K562 (cell line): ENCODE measurements around the gene STPG4. TPM values are rescaled to one million over a fixed set of nuclear protein-coding genes. Genes with fewer than 3 reads are reported as not detected.

Source experiments
- BRF2 ChIP-seq: IDR thresholded peaks from 3 replicates; pipeline ENCODE4 v1.6.1; 2011; ENCODE audit warnings: borderline replicate concordance, mild to moderate bottlenecking; ENCODE audit not compliant: insufficient read length, insufficient read depth
- CREBBP ChIP-seq: IDR thresholded peaks from one replicate; pipeline ENCODE4 v1.6.1; 2012; ENCODE audit warnings: low read depth, mild to moderate bottlenecking, control low read depth, inconsistent platforms, low read length
- DACH1 ChIP-seq: fragments of 450-650 bp; IDR thresholded peaks from 2 replicates; pipeline ENCODE4 v1.6.1; 2018; ENCODE audit not compliant: partially characterized antibody
- EGR1 ChIP-seq: fragments of 450-650 bp; conservative IDR thresholded peaks from 2 replicates; pipeline ENCODE4 v1.6.1; 2017; ENCODE audit warnings: mild to moderate bottlenecking
- FOXK2 ChIP-seq, 2 experiments: fragments of 450-650 bp; IDR thresholded peaks in 1 of 2; conservative IDR thresholded peaks in 1 of 2; 2 replicates each; pipeline ENCODE4 v1.6.1; 2016; ENCODE audit warnings: low read depth in 2 of 2, mild to moderate bottlenecking in 1 of 2
- GMEB1 ChIP-seq: fragments of 250-450 bp; sonication (Bioruptor Pico); IDR thresholded peaks from 2 replicates; pipeline ENCODE4 v1.4.0; 2020; ENCODE audit warnings: mild to moderate bottlenecking
- MAZ ChIP-seq, 2 experiments: fragments of 450-650 bp in 1 of 2; sonication (generic) in 1 of 2; formaldehyde crosslinking; IDR thresholded peaks in 1 of 2; conservative IDR thresholded peaks in 1 of 2; 2 replicates each; pipeline versions ENCODE4 v1.4.0 to v1.5.0; 2020; ENCODE audit warnings: mild to moderate bottlenecking in 1 of 2, missing genetic modification reagents in 1 of 2
- MCM7 ChIP-seq, 2 experiments: fragments of 450-650 bp; IDR thresholded peaks; 2 replicates each; pipeline ENCODE4 v1.6.1; 2016 to 2018
- OTX1 ChIP-seq: fragments of 450-650 bp; formaldehyde crosslinking; IDR thresholded peaks from 2 replicates; pipeline ENCODE4 v1.4.0; 2022; ENCODE audit warnings: mild to moderate bottlenecking
- SFPQ ChIP-seq: fragments of 200-400 bp; formaldehyde crosslinking; IDR thresholded peaks from 2 replicates; pipeline ENCODE4 v1.6.1; 2017; ENCODE audit warnings: mild to moderate bottlenecking, low read depth, low read length, moderate library complexity
- SMAD2 ChIP-seq: fragments of 150-350 bp; IDR thresholded peaks from 2 replicates; pipeline ENCODE4 v1.6.1; 2014; ENCODE audit warnings: low read depth, mild to moderate bottlenecking, low read length
- SMARCA4 ChIP-seq: fragments of 450-650 bp; IDR thresholded peaks from 2 replicates; pipeline ENCODE4 v1.6.1; 2016
- TAF1 ChIP-seq: IDR thresholded peaks from 2 replicates; pipeline ENCODE4 v1.6.1; 2011; ENCODE audit warnings: mild to moderate bottlenecking, low read length, moderate library complexity; ENCODE audit not compliant: insufficient read depth, control insufficient read depth, severe bottlenecking; ENCODE audit errors: extremely low read depth
- THRA ChIP-seq: fragments of 450-650 bp; IDR thresholded peaks from 2 replicates; pipeline ENCODE4 v1.6.1; 2017; ENCODE audit warnings: mild to moderate bottlenecking, moderate library complexity
- UBTF ChIP-seq, 2 experiments: IDR thresholded peaks; 2 replicates each; pipeline ENCODE4 v1.6.1; 2012; ENCODE audit warnings: improper control_type of control experiment in 2 of 2, low read depth in 2 of 2, low read length in 2 of 2, borderline replicate concordance in 1 of 2
- USF1 ChIP-seq: sonication (generic); formaldehyde crosslinking; IDR thresholded peaks from 2 replicates; pipeline ENCODE4 v1.9.0; 2022; ENCODE audit warnings: mild to moderate bottlenecking, missing genetic modification reagents
- ZC3H11A ChIP-seq: IDR thresholded peaks from 2 replicates; pipeline ENCODE4 v1.6.1; 2012; ENCODE audit warnings: low read depth, low read length, improper control_type of control experiment
- ZC3H8 ChIP-seq: fragments of 450-650 bp; IDR thresholded peaks from 2 replicates; pipeline ENCODE4 v1.6.1; 2017
- ZNF586 ChIP-seq: fragments of 450-650 bp; formaldehyde crosslinking; conservative IDR thresholded peaks from 2 replicates; pipeline ENCODE4 v1.4.0; 2020; ENCODE audit warnings: mild to moderate bottlenecking, moderate library complexity
- polyA plus RNA-seq, 8 experiments: library from polyadenylated mRNA; depleted of rRNA in 4 of 8; stranded (reverse) in 5 of 8; unstranded in 3 of 8; fragments of >200 nt; fragmentation: Nextera tagmentation in 2 of 8; fragmentation: Illumina TruSeq in 1 of 8; extraction: Ambion mirVana in 2 of 8; extraction: Trizol in 1 of 8; gene quantifications; 2 replicates each; pipeline versions ENCODE4 v1.2.1 to v1.2.3, GENCODE V29; 2011 to 2014; ENCODE audit warnings: inconsistent platforms in 1 of 8, missing spikeins in 1 of 8
- total RNA-seq, 7 experiments: library from RNA; depleted of rRNA in 6 of 7; stranded (reverse); fragments of >200 nt in 6 of 7; fragmentation: Illumina TruSeq in 2 of 7; extraction: Trizol in 2 of 7; gene quantifications; 2 replicates each; pipeline versions ENCODE4 v1.2.1 to v1.2.3, GENCODE V29; 2011 to 2021; ENCODE audit warnings: low replicate concordance in 1 of 7

Gene STPG4
- total and polyA plus RNA-seq, 9 of the 15 experiments (the other 6 are each of a cell fraction or from before 2014, with no cell fraction given): 0.10 to 0.68 (median 0.22) TPM; not detected in 6

GRCh38 chr2:47174733-47175361 is 19.7 kb upstream of the STPG4 start (continued):
- TF ChIP-seq BRF2 (no peak), OTX1 (CRISPR knock-in tag) (no peak), THRA (no peak), UBTF (IDR thresholded peaks at IDR 0.05; ENCODE audit: borderline replicate concordance in 1 of 2, low read depth in 2 of 2, low read length in 2 of 2) (no peak), MCM7 (IDR thresholded peaks at IDR 0.05) (no peak), GMEB1 (CRISPR knock-in tag) (no peak), USF1 (CRISPR knock-in tag) (no peak), SMAD2 (no peak), ZNF586 (CRISPR knock-in tag) (no peak), ZC3H8 (no peak), FOXK2 (conservative IDR thresholded peaks at IDR 0.05 in 1 of 2, IDR thresholded peaks at IDR 0.05 in 1 of 2; ENCODE audit: low read depth in 2 of 2) (0 out of 4 replicates have a peak, but pooled peaks of 1 of the 2 experiments have one; percentile 15), EGR1 (peak; percentile 59), ZC3H11A (no peak), TAF1 (no peak), DACH1 (no peak), MAZ (CRISPR knock-in tag; conservative IDR thresholded peaks at IDR 0.05 in 1 of 2, IDR thresholded peaks at IDR 0.05 in 1 of 2) (no peak), SFPQ (0 out of 2 replicates have a peak, but pooled peaks have one; percentile 19), SMARCA4 (no peak), CREBBP (no peak)
- TF ChIP-seq, all 486 proteins: peak for 18
